GM18867 (cell line): ENCODE data around the gene TMA7B.
"Not testable (repeated sequence)": the region's sequence is repeated elsewhere in the genome, so short reads cannot be mapped to it uniquely, and the experiment has no call there.

Experiments
- ATAC-seq: cut with Tn5 transposase; IDR thresholded peaks from one replicate; pipeline ENCODE4 v1.9.1; 2021; ENCODE audit warnings: mild to moderate bottlenecking, moderate library complexity; ENCODE audit not compliant: unreplicated experiment

Gene TMA7B

GRCh38 chr22:39979048-39979447, 18.9 kb downstream of the TMA7B start:
- no peak for ATAC-seq

- ATAC-seq: no peak
These were observed 19.3 kb downstream of the TMA7B start for GRCh38 chr22:39979458-39979857.

DNA sequence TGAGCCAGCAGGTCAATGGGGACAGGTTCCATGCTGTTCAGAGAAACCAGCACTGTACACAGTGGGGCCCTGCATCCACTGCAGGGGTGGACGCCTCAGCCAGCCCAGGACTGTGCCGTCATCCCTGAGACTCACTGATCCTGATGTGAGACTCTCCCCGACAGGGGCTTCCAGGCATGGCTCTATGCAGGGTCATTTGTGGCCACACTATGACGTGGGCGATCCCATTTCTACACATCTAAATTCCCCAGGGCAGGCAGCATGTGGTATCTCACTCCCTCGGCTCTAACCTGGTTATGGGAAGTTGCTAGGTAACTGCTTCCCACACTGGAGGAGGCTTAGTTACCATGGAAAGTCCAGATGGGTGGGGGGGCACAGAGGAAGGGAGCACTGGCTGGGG, 20.4 kb downstream of the TMA7B start:
- ATAC-seq: no peak

DNA sequence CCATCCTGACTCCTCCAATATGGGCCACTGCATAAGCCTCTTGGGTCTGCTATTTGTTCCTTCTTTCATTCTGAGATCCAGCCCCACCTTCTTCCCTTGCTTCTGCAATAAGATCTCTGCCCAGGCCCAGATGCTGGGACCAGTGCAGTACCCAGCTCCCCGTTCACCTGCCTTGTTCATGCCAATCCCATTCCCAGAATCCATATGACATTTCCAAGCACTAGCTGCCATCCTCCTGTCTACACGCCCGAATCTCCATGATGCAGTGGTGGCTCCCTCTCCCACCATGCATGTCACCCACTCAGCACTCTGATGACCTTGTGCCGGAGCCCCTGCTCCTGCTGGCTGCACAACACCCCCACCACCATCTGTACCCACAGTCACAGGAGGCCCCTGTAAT, 23.1 kb downstream of the TMA7B start:
- no peak for ATAC-seq

GRCh38 chr22:39984006-39984405, 23.8 kb downstream of the TMA7B start:
- ATAC-seq: no peak

DNA sequence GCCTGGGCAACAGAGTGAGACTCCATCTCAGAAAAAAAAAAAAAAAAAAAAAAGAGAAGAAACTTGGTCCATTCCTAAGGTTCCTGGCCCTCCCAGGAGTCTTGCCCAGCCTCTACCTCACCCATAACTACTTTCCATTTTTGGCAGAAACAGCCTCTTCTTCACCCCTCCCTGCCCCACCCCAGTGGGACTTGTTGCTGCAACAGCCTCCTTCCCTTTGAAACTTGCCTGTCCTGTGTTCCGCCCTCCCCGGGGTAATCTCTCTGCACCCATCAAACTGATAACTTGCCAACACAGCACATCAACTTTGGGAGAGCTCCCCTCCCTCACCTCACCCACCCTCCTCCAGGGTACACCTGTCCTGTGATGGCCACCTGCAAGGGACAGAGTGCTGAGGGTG, 24.5 kb downstream of the TMA7B start:
- ATAC-seq: no peak

DNA sequence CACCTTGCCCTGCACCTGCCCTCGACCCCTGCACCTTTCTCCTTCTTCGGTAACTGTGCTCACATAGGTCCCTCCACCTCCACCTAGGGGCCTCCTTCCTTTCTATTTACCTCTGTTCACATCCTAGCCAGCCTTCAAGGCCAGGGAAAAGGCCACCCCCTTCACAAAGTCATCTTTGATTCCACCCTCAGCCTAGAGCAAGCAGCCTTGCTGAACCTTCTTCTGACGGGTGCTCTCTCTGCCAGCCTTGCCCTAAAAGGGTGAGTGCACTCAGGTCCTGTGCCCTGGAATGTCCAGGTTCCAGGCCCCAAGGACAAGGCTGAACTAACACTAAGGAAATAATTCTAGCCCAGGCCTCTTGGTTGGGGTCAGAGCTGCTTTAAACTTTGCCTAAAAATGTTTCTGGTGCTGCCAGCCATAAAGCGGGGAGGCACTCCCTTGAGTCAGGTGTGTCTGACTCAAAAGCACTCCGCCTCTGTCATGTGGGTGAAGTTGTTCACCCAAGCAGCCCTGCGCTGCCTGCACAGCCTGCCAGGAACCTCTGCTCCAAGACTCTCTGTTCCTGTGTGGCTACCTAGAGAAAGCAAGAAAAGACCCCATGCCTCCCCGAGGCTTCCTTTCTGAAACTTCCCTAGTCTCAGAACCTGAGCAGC, 25.3 kb downstream of the TMA7B start:
- no peak for ATAC-seq

DNA sequence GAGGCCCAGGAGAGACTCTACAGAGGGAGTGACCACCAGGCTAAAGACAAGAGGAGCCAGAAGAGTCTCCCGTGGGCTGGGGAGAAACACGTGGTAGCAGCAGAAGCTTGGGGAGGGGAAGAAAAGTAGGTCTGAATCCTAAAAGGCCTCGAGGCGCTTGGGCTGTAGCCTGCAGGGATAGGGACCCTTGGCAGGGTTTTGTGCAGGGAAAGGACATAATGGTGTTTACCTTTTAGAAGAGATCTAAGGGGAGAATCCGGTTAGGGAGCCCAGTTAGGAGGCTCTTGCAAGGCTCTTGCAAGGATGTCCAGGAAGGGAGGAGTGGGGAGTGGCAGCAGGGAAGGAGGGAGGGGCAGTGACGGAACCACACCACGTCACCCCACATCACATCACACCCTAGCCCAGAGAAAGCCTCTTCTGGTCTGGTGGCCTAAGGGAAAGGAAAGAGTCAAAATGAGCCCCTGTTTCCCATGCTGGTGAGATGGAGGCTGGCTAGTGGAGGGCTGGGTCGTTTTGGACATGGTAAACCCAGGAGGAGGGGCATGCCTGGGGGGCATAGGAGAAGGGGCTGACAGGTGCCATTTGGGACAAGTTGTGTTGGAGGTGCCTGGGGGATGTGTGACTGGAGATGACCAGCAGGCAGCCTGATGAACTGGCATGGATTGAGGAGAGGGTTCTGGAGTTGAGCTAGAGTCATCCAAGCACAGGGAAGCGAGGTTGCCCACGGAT, 28.4 kb downstream of the TMA7B start:
- ATAC-seq: no peak

GRCh38 chr22:39989633-39990032, 29.4 kb downstream of the TMA7B start:
- no peak for ATAC-seq

GRCh38 chr22:39990686-39991085, 30.5 kb downstream of the TMA7B start:
- ATAC-seq: no peak

GRCh38 chr22:39991159-39991860, 31.1 kb downstream of the TMA7B start:
- ATAC-seq: no peak

- no peak for ATAC-seq
These were observed 32.1 kb downstream of the TMA7B start for GRCh38 chr22:39992088-39992826.

DNA sequence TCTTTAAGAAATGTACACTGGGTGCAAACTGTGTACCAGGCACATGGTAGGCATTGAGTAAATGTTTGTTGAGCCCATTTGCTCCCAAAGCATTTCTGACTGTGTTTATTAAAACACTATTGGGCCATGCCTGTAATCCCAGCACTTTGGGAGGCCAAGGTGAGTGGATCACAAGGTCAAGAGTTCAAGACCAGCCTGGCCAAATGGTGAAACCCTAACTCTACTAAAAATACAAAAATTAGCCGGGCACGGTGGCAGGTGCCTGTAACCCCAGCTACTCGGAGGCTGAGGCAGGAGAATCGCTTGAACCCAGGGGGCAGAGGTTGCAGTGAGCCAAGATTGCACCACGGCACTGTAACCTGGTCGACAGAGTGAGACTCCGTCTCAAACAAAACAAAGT, 32.7 kb downstream of the TMA7B start:
- ATAC-seq: not testable (repeated sequence)

- ATAC-seq: no peak
These were observed 33.9 kb downstream of the TMA7B start for GRCh38 chr22:39994041-39994565.

GRCh38 chr22:39994566-39995392, 34.6 kb downstream of the TMA7B start, which contains the start of gene FAM83F:
FAM83F (plus strand) TSS chr22:39994954; CDS start chr22:39995043, 89 bp downstream.
- ATAC-seq: no peak

DNA sequence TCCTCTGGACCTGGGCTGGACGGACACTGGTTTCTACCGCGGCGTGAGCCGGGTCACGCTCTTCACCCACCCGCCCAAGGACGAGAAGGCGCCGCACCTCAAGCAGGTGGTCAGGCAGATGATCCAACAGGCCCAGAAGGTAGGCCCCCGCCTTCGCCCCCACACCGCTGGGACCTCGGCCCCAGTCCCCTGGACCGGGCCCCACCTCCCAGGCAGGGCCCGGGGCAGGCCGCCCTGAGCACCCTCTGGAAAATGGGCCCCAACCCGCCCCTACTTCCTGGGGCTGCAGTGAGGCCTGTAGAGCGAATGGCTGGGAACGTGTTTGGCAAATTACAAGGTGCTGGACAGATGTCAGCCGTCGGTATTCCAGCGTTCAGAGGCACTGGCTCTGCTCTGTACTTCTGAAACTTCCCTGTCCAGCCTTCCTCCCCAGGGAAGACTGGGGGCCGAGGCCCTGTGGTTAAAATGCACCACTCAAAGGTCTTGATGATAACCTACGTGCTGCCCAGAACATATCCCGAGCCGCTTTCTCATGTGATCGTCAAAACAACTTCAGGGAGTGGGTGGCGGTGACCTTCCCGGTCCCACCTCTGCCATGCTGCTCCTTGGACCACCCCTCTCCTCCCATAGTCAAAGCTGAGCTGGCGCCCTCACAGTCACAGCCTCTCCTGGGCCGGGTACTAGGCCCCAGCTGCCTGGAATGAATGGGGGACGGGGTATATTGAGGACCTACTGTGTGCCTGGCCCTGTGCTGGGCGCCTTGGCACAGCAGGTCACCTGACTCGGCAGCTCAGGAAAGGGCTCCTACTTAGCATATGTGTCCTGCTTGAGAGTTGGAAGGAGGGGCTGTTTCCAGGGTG, 35.4 kb downstream of the TMA7B start:
- no peak for ATAC-seq

DNA sequence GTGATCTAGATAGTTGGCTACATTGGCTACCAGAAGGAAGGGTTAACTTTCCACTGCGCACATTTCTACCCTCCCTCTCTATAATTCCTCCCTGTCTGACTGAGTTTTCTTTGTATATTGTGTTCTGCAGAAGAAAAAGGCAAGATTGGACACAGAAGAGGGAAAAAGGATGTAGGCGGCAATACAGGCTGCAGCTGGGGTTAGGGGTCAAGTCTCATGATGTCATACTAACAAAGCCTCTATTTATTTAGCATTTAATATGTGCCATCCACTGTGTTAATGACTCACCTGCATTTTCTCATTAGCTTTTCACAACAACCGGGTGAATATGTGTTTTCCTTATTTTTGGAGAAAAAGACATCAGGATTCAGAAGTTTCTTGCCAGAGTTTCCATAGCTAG, 36.5 kb downstream of the TMA7B start:
- ATAC-seq: no peak

- ATAC-seq: no peak
These were observed 37.2 kb downstream of the TMA7B start for GRCh38 chr22:39997421-39997820.
